Chondrocyte (in vitro differentiated cells): ENCODE results near the gene SYT15. TPM values are rescaled to one million over a fixed set of nuclear protein-coding genes. Genes with fewer than 3 reads are reported as not detected.
A peak's percentile ranks its signal among the peaks of the same experiment; 100 is the strongest.
"Not testable (repeated sequence)": the region's sequence is repeated elsewhere in the genome, so short reads cannot be mapped to it uniquely, and the experiment has no call there.

Experiments
- DNase-seq: peaks from one replicate; pipeline ENCODE4 v3.0.0; 2021; ENCODE audit warnings: mixed read lengths, low spot score
- H3K27ac Mint-ChIP-seq: one replicate; pipeline ENCODE4 v1.8.0; 2021; ENCODE audit warnings: mild to moderate bottlenecking, moderate library complexity, mixed read lengths; ENCODE audit not compliant: unreplicated experiment
- H3K27me3 Mint-ChIP-seq: 2 replicates; pipeline ENCODE4 v1.8.0; 2021; ENCODE audit warnings: low read depth, mixed read lengths
- H3K36me3 Mint-ChIP-seq: 2 replicates; pipeline ENCODE4 v1.8.0; 2021; ENCODE audit warnings: low read depth, mixed read lengths
- H3K4me1 Mint-ChIP-seq: 2 replicates; pipeline ENCODE4 v1.8.0; 2021; ENCODE audit warnings: low read depth, mild to moderate bottlenecking, mixed read lengths
- H3K4me3 Mint-ChIP-seq: one replicate; pipeline ENCODE4 v1.8.0; 2021; ENCODE audit warnings: mild to moderate bottlenecking, moderate library complexity, mixed read lengths; ENCODE audit not compliant: unreplicated experiment
- H3K9me3 Mint-ChIP-seq: 2 replicates; pipeline ENCODE4 v1.8.0; 2021; ENCODE audit warnings: low read depth, mixed read lengths
- CTCF ChIP-seq: fragments of 200-600 bp; sonication (generic); IDR thresholded peaks from 2 replicates; pipeline ENCODE4 v1.5.0; 2021; ENCODE audit warnings: antibody characterized with exemption, mild to moderate bottlenecking, moderate library complexity
- long read RNA-seq: library from polyadenylated mRNA; stranded (forward); transcript quantifications from one replicate; pipeline ENCODE4 v2.0.0, GENCODE V29; 2021
- total RNA-seq: library from RNA; stranded (reverse); gene quantifications from 3 replicates; pipeline ENCODE4 v1.2.1, GENCODE V29; 2021

SYT15 gene
- total RNA-seq, result 11.6 to 44.3 TPM (median 14.5 TPM) in 3 replicates
- long read RNA-seq, partial matches to known transcripts, result 0 of 10 reads
- long read RNA-seq, other reads (novel, unspliced or antisense), result 8 of 10 reads

GRCh38 chr10:46578474-46579178, at the start of gene SYT15:
TSS of gene SYT15 (plus strand) at chr10:46579128. CDS start at chr10:46579169, 41 bp downstream.
- not testable (repeated sequence) for DNase-seq, H3K4me1 Mint-ChIP-seq, H3K9me3 Mint-ChIP-seq, H3K4me3 Mint-ChIP-seq, H3K27me3 Mint-ChIP-seq, H3K27ac Mint-ChIP-seq, H3K36me3 Mint-ChIP-seq

GRCh38 chr10:46529742-46530141, 49.2 kb upstream of the SYT15 start:
- H3K4me1 Mint-ChIP-seq, H3K27me3 Mint-ChIP-seq, H3K4me3 Mint-ChIP-seq, H3K9me3 Mint-ChIP-seq, H3K36me3 Mint-ChIP-seq: not testable (repeated sequence)
- DNase-seq, result peak; percentile 26
- H3K27ac Mint-ChIP-seq, result peak overlapping the region; percentile 84

- Mint-ChIP-seq H3K27ac (peak overlapping the region; percentile 84), H3K9me3 (no peaks in the 10 kb centered on the region), H3K4me3 (no peak overlapping the region), H3K36me3 (no peaks in the 10 kb centered on the region), H3K4me1 (peaks cover 8% of the 10 kb centered on the region), H3K27me3 (no peaks in the 10 kb centered on the region)
- DNase-seq, result peak; percentile 74
- TF ChIP-seq CTCF, result no peak
Observed at GRCh38 chr10:46530249-46531186, 48.4 kb upstream of the SYT15 start.

GRCh38 chr10:46532256-46532655, 46.7 kb upstream of the SYT15 start:
- H3K9me3 Mint-ChIP-seq, H3K27ac Mint-ChIP-seq, H3K27me3 Mint-ChIP-seq, H3K4me1 Mint-ChIP-seq, H3K4me3 Mint-ChIP-seq, H3K36me3 Mint-ChIP-seq: not testable (repeated sequence)
- peak; percentile 51 for DNase-seq

- H3K27ac Mint-ChIP-seq, result no peak overlapping the region
- no peaks in the 10 kb centered on the region for H3K9me3 Mint-ChIP-seq
- TF ChIP-seq CTCF, result no peak
- H3K4me3 Mint-ChIP-seq, result no peak overlapping the region
- no peaks in the 10 kb centered on the region for H3K36me3 Mint-ChIP-seq
- peaks cover 28% of the 10 kb centered on the region for H3K4me1 Mint-ChIP-seq
- peak; percentile 82 for DNase-seq
- no peaks in the 10 kb centered on the region for H3K27me3 Mint-ChIP-seq
Observed at GRCh38 chr10:46534828-46535524, 44.0 kb upstream of the SYT15 start.

- H3K36me3 Mint-ChIP-seq, result no peaks in the 10 kb centered on the region
- TF ChIP-seq CTCF, result no peak
- H3K27me3 Mint-ChIP-seq, result no peaks in the 10 kb centered on the region
- DNase-seq, result peak; percentile 88
- H3K4me3 Mint-ChIP-seq, result no peak overlapping the region
- no peaks in the 10 kb centered on the region for H3K9me3 Mint-ChIP-seq
- no peak overlapping the region for H3K27ac Mint-ChIP-seq
- H3K4me1 Mint-ChIP-seq, result peaks cover 32% of the 10 kb centered on the region
Observed at GRCh38 chr10:46536171-46536570, 42.8 kb upstream of the SYT15 start.
